GM12878 (cell line): Measurements from ENCODE around the gene CHST13. TPM values are rescaled to one million over a fixed set of nuclear protein-coding genes. Genes with fewer than 3 reads are reported as not detected.

Source experiments
- BHLHE40 ChIP-seq, 2 experiments: fragments of 450-650 bp in 1 of 2; IDR thresholded peaks; 2 replicates each; pipeline ENCODE4 v1.6.1; 2011 to 2017; ENCODE audit warnings: low read depth in 2 of 2, borderline replicate concordance in 1 of 2, improper control_type of control experiment in 1 of 2, low read length in 1 of 2, mild to moderate bottlenecking in 1 of 2
- NFYA ChIP-seq: IDR thresholded peaks from 2 replicates; pipeline ENCODE4 v1.6.1; 2011; ENCODE audit warnings: low read depth, mild to moderate bottlenecking, low read length, improper control_type of control experiment, borderline replicate concordance
- NR2F1 ChIP-seq: fragments of 450-650 bp; conservative IDR thresholded peaks from 2 replicates; pipeline ENCODE4 v1.6.1; 2017; ENCODE audit warnings: mild to moderate bottlenecking
- SIX5 ChIP-seq: IDR thresholded peaks from 2 replicates; pipeline ENCODE4 v1.6.1; 2011; ENCODE audit warnings: mild to moderate bottlenecking, low read depth, low read length, moderate library complexity; ENCODE audit not compliant: severe bottlenecking
- ZBTB4 ChIP-seq: fragments of 450-650 bp; formaldehyde crosslinking; IDR thresholded peaks from 2 replicates; pipeline ENCODE4 v1.4.0; 2022; ENCODE audit warnings: mild to moderate bottlenecking, moderate library complexity
- ZZZ3 ChIP-seq: IDR thresholded peaks from 2 replicates; pipeline ENCODE4 v1.6.1; 2011; ENCODE audit warnings: low read depth; ENCODE audit not compliant: control insufficient read depth, insufficient read length
- polyA plus RNA-seq, 11 experiments: library from polyadenylated mRNA; depleted of rRNA in 4 of 11; unstranded in 6 of 11; stranded (reverse) in 5 of 11; fragments of >200 nt; fragmentation: Nextera tagmentation in 4 of 11; fragmentation: Illumina TruSeq in 1 of 11; extraction: Ambion mirVana in 4 of 11; extraction: Trizol in 1 of 11; gene quantifications; 1 replicate in 1 of 11; 2 replicates in 10 of 11; pipeline versions ENCODE4 v1.2.1 to v1.2.3, GENCODE V29; 2011 to 2016; ENCODE audit warnings: inconsistent platforms in 2 of 11, missing spikeins in 2 of 11, low read depth in 1 of 11
- total RNA-seq, 4 experiments: library from RNA; depleted of rRNA in 3 of 4; stranded (reverse); fragments of >200 nt in 3 of 4; fragmentation: Illumina TruSeq in 1 of 4; extraction: Trizol in 1 of 4; gene quantifications; 2 replicates each; pipeline versions ENCODE4 v1.2.1 to v1.2.3, GENCODE V29; 2013 to 2021
- TF ChIP-seq, protein P1 (sequence below), 3 experiments: IDR thresholded peaks in 2 of 3; conservative IDR thresholded peaks in 1 of 3; 2 replicates each; pipeline ENCODE4 v1.5.1; 2011; ENCODE audit warnings: low read depth in 3 of 3, low read length in 3 of 3, mild to moderate bottlenecking in 3 of 3, control low read depth in 2 of 3, moderate library complexity in 2 of 3, inconsistent platforms in 1 of 3, mixed read lengths in 1 of 3; ENCODE audit not compliant: control insufficient read depth in 2 of 3, insufficient read depth in 1 of 3; ENCODE audit errors: extremely low read depth in 1 of 3
- TF ChIP-seq, protein P2 (sequence below): fragments of 450-650 bp; IDR thresholded peaks from 2 replicates; pipeline ENCODE4 v1.6.1; 2017; ENCODE audit warnings: borderline replicate concordance

The CHST13 gene
- total and polyA plus RNA-seq, 10 of the 15 experiments (the other 5 are each of a cell fraction or from before 2014, with no cell fraction given): not detected

- TF ChIP-seq, protein P1, sequence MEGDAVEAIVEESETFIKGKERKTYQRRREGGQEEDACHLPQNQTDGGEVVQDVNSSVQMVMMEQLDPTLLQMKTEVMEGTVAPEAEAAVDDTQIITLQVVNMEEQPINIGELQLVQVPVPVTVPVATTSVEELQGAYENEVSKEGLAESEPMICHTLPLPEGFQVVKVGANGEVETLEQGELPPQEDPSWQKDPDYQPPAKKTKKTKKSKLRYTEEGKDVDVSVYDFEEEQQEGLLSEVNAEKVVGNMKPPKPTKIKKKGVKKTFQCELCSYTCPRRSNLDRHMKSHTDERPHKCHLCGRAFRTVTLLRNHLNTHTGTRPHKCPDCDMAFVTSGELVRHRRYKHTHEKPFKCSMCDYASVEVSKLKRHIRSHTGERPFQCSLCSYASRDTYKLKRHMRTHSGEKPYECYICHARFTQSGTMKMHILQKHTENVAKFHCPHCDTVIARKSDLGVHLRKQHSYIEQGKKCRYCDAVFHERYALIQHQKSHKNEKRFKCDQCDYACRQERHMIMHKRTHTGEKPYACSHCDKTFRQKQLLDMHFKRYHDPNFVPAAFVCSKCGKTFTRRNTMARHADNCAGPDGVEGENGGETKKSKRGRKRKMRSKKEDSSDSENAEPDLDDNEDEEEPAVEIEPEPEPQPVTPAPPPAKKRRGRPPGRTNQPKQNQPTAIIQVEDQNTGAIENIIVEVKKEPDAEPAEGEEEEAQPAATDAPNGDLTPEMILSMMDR (IDR thresholded peaks at IDR 0.05 in 2 of 3, conservative IDR thresholded peaks at IDR 0.05 in 1 of 3; ENCODE audit: control insufficient read depth in 2 of 3, extremely low read depth in 1 of 3, insufficient read depth in 1 of 3, low read depth in 3 of 3, low read length in 3 of 3): no peak
- TF ChIP-seq NR2F1 (no peak), SIX5 (no peak), NFYA (no peak), ZZZ3 (no peak), BHLHE40 (IDR thresholded peaks at IDR 0.05; ENCODE audit: borderline replicate concordance in 1 of 2, low read depth in 2 of 2, low read length in 1 of 2) (no peak), ZBTB4 (CRISPR knock-in tag) (no peak)
- TF ChIP-seq, protein P2, sequence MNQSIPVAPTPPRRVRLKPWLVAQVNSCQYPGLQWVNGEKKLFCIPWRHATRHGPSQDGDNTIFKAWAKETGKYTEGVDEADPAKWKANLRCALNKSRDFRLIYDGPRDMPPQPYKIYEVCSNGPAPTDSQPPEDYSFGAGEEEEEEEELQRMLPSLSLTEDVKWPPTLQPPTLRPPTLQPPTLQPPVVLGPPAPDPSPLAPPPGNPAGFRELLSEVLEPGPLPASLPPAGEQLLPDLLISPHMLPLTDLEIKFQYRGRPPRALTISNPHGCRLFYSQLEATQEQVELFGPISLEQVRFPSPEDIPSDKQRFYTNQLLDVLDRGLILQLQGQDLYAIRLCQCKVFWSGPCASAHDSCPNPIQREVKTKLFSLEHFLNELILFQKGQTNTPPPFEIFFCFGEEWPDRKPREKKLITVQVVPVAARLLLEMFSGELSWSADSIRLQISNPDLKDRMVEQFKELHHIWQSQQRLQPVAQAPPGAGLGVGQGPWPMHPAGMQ: no peak
These were observed 1.3 kb downstream of the CHST13 start (continued) for GRCh38 chr3:126525091-126525852.
